DMS114 treated with DMSO at 0.1 percent for 48 hours (cell line): ENCODE measurements around the gene TRPV6.

Experiments
- DNase-seq: peaks from one replicate; lab custom pipeline; 2025; ENCODE audit not compliant: unreplicated experiment; lab: John Stamatoyannopoulos, UW

The TRPV6 gene

DNA sequence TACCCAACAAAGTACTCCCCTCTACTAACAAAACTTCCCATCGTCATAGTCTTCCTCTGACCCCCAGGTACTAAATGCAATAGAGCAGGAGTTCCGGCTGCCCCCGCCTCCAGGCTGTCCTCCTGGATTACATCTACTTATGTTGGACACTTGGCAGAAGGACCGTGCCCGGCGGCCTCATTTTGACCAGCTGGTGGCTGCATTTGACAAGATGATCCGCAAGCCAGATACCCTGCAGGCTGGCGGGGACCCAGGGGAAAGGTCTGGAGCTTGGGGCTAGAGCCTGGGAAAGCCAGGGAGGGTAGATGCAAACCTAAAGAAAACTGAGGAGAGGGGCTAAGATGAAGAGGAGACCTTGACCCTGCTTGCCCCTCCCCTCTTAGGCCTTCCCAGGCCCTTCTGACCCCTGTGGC, 15.4 kb downstream of the TRPV6 start:
- no peak for DNase-seq

DNA sequence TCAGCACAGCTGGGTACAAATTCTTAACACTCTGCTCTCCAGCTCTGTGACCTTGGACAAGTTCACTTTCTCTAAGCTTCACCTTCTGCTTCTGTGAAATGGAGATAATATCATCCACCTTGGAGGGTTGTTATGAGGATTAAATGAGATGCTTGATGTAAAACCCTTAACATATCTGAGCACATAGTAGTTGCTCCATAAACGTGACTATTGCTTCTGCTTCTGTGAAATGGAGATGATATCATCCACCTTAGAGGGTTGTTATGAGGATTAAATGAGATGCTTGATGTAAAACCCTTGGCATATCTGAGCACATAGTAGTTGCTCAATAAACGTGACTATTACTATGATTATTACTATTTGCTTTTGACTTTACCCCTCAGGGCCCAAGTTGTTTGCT, 16.1 kb downstream of the TRPV6 start:
- no peak for DNase-seq

DNA sequence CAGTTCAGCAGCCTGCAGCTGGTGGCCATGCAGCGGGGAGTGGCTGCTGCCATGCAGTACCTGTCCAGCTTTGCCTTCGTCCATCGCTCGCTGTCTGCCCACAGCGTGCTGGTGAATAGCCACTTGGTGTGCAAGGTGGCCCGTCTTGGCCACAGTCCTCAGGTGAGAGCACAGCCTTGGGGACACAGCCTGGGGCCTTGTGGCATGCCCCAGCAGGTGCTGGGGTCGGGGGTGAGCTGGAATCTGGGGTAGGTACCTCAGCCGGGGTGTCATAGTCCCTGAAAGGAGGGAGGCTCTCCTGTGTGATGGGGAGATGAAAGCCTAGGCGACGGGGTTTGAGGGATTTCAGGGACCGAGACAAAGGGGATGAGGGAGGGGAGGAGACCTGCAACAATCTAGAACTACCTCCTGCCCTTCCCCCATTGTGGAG, 16.5 kb downstream of the TRPV6 start:
- DNase-seq = no peak

DNA sequence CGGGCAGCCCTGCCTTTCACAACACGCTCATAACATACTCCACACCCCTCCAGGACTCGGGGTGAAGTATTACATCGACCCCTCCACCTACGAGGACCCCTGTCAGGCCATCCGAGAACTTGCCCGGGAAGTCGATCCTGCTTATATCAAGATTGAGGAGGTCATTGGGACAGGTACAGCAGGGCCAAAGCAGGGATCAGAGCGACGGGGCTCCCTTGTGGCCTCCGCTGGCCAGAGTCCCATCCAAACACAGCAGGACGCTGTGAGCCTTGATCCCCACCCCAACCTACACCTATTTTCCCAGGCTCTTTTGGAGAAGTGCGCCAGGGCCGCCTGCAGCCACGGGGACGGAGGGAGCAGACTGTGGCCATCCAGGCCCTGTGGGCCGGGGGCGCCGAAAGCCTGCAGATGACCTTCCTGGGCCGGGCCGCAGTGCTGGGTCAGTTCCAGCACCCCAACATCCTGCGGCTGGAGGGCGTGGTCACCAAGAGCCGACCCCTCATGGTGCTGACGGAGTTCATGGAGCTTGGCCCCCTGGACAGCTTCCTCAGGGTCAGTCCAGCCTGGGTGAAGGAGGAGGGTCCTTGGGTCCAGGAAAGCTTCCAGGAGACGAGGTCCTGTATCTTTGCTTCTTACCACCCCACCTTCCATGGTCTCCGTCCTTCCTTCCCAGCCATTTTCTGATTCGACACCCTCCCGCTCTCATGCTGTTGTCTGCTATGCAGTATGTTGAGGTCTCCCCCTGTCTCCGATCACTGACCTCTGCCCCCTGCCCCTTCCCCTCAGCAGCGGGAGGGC, 17.2 kb downstream of the TRPV6 start:
- DNase-seq = no peak

DNA sequence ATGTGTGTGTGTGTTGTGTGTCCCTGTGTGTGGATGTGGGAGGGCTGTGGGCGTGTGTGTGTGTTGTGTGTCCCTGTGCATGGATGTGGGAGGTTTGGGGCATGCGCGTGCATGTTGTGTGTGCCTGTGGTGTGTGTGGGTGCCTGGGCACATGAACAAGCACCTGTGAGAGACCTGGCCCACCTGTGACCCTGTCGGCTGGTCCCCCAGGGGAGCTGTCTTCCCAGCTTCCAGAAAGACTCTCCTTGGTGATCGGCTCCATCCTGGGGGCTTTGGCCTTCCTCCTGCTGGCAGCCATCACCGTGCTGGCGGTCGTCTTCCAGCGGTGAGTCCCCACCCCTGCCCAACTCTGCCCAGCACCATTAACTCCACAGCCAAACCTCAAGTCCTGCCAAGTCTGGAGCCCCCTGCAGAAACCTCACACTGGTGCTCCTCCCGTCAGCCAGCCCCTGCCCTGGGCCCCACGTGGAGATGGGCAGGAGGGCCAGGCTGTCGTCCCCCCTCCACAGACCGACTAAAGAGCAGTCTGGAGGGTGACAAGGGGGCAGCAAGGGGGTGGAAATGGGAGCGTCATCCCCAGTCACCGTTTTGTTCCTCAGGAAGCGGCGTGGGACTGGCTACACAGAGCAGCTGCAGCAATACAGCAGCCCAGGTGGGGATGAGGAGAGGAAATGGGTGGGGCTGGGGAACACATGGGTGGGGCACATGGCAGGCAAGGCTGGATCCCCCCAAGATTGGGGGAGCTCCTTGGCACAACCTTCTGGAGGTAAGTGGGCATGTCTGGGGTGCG, 18.0 kb downstream of the TRPV6 start:
- no peak for DNase-seq

DNA sequence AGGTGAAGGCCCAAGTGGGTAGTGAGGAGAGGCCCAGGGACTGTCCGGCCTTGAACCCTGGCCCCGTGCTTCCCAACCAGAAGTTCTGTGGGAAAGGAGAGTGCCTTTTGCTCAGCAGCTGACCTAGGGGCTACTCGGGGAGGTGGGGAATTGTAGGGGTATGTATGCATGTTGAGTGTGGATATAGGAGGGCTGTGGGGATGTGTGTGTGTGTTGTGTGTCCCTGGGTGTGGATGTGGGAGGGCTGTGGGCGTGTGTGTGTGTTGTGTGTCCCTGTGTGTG, 18.5 kb downstream of the TRPV6 start:
- no peak for DNase-seq

DNA sequence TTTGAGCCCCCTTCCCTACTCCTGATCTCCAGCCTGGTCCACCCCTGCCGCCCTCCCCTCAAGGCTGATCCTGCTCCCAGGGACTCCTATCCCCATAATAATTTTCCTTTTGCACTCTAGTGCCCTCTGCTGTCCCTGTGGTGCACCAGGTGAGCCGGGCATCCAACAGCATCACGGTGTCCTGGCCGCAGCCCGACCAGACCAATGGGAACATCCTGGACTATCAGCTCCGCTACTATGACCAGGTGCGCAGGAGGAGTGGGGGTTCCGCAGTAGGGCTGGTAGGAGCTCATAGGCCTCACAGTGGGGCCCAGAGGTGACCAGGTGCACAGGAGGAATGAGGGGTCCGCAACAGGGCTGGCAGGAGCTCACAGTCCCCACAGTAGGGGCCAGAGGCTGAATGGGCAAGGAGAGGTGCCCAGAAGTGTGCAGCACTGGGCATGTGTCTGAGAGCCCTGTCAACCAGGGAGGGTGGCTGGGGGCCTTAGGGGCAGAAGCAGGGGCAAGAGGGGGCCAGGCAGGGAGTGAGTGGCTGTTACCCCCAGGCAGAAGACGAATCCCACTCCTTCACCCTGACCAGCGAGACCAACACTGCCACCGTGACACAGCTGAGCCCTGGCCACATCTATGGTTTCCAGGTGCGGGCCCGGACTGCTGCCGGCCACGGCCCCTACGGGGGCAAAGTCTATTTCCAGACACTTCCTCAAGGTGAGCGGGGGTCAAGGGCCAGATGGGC, 19.0 kb downstream of the TRPV6 start:
- DNase-seq = no peak

DNA sequence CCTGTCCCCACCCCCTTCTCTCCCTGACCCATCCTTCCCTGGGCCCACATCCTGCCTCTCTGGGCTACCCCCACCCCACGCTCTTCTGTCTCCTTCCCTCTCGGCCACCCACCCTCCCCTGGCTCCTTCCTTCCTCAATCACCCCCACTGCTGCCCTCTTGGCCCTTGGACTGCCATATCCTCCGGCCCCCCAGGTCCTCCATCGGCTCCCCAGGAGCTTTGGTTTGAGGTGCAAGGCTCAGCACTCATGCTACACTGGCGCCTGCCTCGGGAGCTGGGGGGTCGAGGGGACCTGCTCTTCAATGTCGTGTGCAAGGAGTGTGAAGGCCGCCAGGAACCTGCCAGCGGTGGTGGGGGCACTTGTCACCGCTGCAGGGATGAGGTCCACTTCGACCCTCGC, 19.8 kb downstream of the TRPV6 start:
- no peak for DNase-seq

DNA sequence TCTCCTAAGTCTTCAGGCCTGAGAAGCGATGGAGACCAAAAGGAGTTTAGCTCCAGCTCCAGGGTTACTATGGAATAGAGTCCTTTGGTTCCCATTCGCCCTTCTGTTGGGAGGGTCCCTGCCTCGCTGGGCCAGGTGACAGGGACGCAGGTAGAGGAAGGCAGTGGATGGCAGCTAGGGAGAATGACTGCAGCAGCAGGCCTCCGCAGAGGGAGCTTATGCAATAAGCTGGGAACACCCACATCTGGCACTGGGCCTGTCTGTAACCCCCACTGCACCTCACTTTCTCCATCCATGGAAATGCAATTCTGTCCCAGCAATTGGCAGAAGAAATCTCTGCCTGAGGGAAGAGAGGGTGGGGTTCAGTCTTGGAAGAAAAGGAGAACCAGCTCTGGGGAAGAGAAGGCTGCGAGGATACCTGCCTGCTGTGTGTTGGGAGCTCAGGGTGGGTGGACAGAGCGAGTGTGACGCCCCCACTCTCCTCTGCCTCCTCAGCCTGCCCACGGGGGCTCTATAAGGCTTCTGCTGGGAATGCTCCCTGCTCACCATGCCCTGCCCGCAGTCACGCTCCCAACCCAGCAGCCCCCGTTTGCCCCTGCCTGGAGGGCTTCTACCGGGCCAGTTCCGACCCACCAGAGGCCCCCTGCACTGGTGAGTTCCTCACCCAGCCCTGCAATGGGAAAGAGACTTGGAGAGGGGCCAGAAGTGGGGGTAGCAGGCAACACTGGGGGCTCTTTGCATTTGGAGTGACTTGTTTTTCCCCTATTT, 20.4 kb downstream of the TRPV6 start:
- no peak for DNase-seq

DNA sequence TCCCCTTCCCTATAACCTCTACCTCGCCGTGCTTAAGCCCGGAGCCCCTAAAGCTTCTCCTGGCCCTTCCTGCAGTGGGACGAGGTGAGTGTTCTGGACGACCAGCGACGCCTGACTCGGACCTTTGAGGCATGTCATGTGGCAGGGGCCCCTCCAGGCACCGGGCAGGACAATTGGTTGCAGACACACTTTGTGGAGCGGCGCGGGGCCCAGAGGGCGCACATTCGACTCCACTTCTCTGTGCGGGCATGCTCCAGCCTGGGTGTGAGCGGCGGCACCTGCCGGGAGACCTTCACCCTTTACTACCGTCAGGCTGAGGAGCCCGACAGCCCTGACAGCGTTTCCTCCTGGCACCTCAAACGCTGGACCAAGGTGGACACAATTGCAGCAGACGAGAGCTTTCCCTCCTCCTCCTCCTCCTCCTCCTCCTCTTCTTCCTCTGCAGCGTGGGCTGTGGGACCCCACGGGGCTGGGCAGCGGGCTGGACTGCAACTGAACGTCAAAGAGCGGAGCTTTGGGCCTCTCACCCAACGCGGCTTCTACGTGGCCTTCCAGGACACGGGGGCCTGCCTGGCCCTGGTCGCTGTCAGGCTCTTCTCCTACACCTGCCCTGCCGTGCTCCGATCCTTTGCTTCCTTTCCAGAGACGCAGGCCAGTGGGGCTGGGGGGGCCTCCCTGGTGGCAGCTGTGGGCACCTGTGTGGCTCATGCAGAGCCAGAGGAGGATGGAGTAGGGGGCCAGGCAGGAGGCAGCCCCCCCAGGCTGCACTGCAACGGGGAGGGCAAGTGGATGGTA, 21.5 kb downstream of the TRPV6 start:
- no peak for DNase-seq

DNA sequence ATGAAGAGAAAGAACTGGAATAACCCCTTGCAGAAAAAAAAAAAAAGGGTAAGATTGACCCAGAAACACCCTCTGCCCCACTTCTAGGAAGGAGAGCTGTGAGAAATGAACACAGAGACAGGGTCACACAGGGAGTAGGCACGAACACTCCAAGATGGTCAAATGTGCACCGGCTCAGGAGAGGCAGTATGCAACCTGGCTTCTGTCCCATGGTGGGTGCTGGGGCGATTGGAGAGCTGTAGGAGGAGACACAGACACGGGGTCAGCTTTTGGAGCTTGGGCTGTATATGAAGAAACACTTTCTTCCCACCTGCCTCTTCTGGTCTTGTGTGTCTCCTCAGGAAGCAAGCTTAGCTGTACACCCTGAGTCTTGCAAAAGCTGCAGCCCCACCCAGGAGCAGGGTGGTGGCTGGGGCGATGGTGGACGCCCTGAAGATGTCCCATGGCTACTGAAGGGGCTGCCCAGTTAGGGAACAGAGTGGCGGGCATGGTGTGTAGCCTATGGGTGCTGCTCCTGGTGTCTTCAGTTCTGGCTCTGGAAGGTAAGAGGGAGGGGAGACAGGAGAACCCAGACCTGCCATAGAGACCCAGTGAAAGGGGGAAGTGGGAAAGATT, 22.7 kb downstream of the TRPV6 start:
- no peak for DNase-seq

DNA sequence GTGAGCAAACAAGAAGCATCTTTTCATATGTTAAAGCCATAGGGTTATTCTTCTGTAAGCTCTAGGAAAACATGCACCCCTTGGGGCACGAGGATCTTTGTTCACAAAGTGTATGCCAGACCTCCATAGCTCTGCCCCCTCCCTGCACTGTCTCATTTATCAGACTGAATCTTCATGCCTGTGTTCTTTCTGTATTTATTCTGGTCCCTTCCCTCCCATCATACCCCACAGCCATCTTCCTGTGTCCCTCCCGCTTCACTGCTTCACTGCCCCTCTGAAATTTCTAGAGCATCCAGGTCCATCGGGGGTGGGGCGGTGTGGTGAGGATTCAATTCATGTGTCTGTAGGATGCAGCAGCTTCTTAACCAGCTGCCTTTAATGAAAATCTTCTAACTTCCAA, 23.2 kb downstream of the TRPV6 start:
- no peak for DNase-seq

DNA sequence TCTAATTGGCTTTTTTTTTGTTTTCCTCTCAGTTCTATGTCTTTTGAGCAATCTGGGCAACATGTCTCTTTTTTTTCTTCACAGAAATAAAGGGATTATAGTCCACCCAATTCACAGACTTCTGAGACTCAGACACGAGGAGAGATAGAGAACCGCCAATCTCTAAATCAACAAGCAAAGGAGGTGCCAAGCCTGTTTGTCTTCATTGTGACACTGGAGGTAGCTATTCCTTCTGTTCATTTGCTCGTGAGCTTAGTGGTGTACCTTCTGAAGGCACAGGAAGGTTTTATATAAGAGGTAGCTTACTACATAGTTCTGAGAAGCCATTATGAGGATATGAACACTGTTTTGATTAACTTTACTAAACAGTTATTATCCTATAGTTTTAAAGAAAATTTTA, 24.6 kb downstream of the TRPV6 start:
- DNase-seq = no peak

DNA sequence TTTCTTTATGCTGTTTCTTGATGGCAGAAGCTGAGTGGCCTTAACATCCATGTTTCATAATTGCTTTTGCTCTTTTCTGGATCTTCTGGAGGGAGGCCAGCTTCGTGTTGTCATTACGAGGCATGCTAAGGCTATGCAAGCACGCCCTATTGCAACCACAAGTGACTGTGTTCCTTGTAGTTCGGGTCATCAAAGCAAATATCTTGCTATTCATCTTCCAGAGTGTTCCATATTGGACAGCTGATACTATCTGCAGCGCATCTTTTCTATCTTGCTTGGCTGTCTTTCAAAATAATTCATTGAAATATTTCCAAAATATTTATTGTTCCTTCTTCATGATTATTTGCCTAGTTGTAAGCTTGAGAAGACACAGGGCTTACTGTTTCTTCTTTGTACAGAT, 25.7 kb downstream of the TRPV6 start:
- no peak for DNase-seq

DNA sequence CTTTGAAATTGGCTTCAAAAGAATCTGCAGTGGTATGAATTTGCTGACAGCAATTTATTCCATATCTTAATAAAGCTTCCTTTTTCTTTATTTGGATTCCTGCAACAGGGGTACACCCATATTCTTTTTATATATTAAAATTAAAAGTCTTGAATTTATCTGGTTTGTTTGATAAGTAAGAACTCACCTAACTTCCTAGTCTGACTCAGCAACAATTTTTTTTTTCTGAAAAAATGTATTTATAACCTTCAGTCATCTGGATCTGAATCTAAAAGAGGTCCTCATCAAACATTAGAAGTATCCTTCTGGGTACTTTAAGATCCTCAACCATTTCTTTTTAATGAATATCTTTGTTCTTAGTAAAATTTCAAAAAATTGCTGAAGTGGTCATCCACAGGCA, 26.1 kb downstream of the TRPV6 start:
- no peak for DNase-seq

DNA sequence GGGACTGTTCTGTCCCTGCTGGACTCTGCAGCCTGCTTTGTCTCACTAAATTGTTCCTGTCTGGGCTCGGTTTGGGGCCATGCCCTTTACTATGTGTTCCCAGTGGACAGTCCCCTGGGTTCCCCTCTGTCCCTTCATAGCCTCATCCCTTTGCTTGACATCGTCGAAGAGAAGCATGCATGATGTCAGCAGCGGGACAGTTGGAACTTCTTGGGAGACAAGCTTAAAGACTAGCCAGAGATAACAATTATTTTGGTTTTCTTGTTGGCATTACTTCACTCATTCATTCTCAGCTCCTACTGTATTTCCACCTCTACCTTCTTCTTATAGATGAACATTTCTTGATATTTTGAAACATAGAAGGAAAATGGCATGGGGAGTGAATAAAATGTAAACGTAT, 27.9 kb downstream of the TRPV6 start:
- DNase-seq = no peak

DNA sequence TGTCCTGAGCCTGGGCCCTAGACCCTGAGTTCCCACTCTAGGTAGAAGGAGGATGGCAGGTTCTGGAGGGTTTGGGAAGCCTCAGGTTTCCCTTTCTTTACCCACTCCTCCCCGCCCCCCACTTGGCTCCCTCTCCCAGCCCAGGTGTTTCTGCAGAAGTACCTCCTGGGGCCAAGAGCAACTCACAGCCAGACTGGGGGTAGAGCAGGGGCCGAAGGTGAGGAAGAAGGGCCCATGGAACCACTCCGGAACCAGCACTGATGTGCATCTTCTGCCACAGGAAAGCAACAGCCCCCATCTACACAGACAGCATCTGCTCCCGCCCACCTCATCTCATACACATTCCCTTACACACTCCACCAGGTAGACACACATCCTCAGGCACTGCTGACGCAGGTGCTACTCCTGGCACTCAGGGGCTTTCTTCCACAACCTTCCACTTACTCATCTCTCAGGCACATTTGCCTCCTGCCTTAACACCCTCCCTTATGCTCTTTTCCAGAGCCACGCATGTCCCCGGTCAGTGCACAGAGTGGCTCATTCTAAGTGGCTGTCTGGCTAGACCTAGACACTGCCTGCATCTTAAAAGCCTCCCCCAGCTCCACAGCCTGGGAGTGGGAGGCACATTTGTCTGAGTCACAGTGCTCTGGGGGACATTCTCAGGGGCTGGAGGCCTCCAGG, 28.8 kb downstream of the TRPV6 start:
- no peak for DNase-seq

DNA sequence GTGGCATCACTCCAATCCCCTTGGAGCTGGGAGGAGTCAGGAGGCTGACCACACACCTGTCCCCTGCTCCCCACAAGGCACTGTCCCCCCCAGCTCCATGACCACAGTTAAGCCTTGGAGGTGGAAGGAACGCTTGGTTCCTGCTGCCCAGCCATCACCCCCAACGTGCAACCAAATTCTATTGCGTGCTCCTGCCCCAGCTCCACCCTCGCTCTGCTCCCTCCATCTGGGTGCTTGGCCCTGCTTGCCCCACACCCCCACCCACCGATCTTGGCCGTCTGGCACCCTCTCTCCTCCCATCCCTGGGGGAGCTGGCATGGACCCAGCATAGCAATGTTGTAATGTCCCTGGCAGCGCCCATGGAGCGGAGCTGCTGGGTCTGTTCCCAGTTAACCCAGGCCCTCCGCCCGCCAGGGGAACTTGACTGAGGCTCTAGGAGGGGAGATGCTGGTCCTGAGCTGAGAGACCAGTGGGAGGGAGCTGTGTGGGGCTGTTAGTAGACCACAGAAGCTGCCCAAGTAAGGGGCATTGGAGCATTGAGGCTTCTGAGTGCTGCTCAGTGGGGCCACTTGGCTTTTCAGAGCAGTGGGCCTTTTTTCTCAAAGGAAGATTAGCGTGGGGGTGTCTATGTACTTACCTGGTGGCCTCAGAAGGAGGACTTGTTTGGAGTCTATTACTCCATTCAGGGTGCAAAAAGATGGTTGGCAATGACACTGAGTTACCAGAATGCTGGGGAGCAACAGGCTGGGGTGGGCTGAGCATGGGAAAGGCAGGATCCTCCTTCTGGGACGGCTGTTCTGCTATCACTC, 29.6 kb downstream of the TRPV6 start:
- DNase-seq = no peak
